Omental fat pad (tissue), 4 donors: ENCODE measurements around the gene CSK. TPM values are rescaled to one million over a fixed set of nuclear protein-coding genes. Genes with fewer than 3 reads are reported as not detected.

Experiments used
- ATAC-seq: fragments of 150-250 bp; one replicate; pipeline ENCODE4 v1.9.1; 2016; ENCODE audit warnings: mild to moderate bottlenecking, moderate library complexity; ENCODE audit not compliant: low FRiP score
- DNase-seq: peaks from one replicate; pipeline ENCODE4 v3.0.0-alpha.2; 2019; ENCODE audit warnings: low spot score
- total RNA-seq, 4 donors: library from RNA; depleted of rRNA; stranded (reverse); fragments of >200 nt; gene quantifications; one replicate each; pipeline ENCODE4 v1.1.0, GENCODE V29; 2016
- TF ChIP-seq, protein P1 (sequence below), 3 donors: fragments of 450-650 bp; IDR thresholded peaks; one replicate each; pipeline ENCODE4 v1.5.1; 2016 to 2017; ENCODE audit warnings: antibody characterized with exemption in 3 of 3, mild to moderate bottlenecking in 3 of 3, moderate library complexity in 2 of 3

The CSK gene
- total RNA-seq, 4 donors from 2014 or later: 11.6 to 43.2 (median 28.2) TPM

GRCh38 chr15:74777769-74778598, 3.9 kb upstream of the CSK start:
- ATAC-seq: no peak
- DNase-seq: no peak

DNA sequence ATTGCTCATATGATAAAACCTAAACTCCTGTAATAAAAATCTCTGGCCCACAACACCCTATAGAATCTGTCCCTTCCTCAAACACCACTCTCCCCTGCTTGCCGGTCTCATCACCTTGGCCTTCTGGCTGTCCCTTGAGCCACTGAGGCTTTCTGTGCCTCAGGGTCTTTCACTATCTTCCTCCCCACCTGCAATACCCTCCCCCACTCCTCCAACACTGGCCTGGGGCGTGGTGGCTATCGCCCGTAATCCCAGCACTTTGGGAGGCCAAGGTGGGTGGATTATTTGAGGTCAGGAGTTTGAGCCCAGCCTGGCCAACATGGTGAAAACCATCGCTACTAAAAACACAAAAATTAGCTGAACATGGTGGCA, 3.3 kb upstream of the CSK start:
- TF ChIP-seq, protein P1, sequence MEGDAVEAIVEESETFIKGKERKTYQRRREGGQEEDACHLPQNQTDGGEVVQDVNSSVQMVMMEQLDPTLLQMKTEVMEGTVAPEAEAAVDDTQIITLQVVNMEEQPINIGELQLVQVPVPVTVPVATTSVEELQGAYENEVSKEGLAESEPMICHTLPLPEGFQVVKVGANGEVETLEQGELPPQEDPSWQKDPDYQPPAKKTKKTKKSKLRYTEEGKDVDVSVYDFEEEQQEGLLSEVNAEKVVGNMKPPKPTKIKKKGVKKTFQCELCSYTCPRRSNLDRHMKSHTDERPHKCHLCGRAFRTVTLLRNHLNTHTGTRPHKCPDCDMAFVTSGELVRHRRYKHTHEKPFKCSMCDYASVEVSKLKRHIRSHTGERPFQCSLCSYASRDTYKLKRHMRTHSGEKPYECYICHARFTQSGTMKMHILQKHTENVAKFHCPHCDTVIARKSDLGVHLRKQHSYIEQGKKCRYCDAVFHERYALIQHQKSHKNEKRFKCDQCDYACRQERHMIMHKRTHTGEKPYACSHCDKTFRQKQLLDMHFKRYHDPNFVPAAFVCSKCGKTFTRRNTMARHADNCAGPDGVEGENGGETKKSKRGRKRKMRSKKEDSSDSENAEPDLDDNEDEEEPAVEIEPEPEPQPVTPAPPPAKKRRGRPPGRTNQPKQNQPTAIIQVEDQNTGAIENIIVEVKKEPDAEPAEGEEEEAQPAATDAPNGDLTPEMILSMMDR (IDR thresholded peaks at IDR 0.05): no peak
- DNase-seq (no peak), ATAC-seq (no peak)

More at GRCh38 chr15:74777769-74778598, 3.9 kb upstream of the CSK start:
- TF ChIP-seq, protein P1 (IDR thresholded peaks at IDR 0.05): no peak

DNA sequence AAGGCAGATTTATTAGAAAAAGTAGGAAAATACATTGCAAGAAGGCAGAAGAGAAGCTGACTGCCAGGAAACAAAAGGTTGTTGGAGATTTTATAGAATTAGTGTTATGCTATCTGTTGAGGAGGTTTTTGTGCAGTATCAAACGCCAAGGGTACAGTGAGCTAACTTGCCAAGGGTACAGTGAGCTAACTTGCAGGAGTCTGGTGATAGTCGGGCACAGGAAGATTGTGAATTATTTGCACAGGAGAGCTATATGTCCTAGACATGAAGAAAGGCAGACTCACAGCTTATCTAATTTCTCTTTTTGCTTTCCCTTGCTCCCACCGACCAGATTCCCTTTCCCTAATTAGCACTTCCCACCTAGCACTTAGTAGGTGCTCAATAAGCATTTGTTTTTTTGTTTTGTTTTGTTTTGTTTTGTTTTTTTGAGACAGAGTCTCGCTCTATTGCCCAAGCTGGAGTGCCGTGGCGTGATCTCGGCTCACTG, 2.7 kb upstream of the CSK start:
- TF ChIP-seq, protein P1 (IDR thresholded peaks at IDR 0.05): no peak
- DNase-seq (no peak), ATAC-seq (no peak)

GRCh38 chr15:74780523-74781430, 1.1 kb upstream of the CSK start:
- ATAC-seq: no peak
- TF ChIP-seq, protein P1 (IDR thresholded peaks at IDR 0.05): no peak
- DNase-seq: no peak

DNA sequence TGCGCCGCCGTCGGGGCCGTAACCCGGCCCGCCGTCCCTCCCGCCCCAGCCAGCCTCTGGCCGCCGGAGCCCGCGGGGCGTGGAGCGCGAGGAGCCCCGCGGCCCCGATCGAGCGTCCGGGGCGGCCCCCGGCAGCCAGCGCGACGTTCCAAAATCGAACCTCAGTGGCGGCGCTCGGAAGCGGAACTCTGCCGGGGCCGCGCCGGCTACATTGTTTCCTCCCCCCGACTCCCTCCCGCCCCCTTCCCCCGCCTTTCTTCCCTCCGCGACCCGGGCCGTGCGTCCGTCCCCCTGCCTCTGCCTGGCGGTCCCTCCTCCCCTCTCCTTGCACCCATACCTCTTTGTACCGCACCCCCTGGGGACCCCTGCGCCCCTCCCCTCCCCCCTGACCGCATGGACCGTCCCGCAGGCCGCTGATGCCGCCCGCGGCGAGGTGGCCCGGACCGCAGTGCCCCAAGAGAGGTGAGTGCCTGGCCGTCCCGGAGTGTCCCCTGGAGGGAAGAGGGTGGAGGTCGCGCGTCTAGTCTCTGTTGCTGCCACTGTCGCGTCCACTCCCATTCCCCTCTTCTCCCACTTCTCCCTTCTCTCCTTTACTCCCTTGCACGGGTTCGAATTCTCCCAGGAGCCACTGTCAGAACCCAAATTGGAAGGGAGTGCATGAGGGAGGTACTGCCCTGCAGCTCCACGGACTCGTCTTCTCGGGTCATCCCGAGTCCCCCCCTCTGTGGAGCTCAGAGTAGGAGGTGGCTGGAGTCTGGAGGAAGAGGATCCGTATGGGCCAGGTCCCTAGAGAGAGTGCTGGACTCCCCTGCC, 585 bp downstream of the CSK start:
- TF ChIP-seq, protein P1 (IDR thresholded peaks at IDR 0.05): no peak
- no peak for DNase-seq
- ATAC-seq: peak; percentile 12

GRCh38 chr15:74783072-74783807, 1.4 kb downstream of the CSK start:
- DNase-seq (no peak), ATAC-seq (no peak)
- TF ChIP-seq, protein P1 (IDR thresholded peaks at IDR 0.05): no peak
